Measurements from ENCODE around the gene CFAP161.

Gene CFAP161

GRCh38 chr15:81171286-81171685 is 37.2 kb downstream of the CFAP161 start:
- Histone ChIP-seq H3K4me1 (ENCODE audit: control insufficient read depth in 1 of 2, insufficient read depth in 2 of 2, low read length in 2 of 2) (no peaks in the 10 kb centered on the region), H3K9me3 (ENCODE audit: insufficient read depth, low read depth, low read length) (no peaks in the 10 kb centered on the region), H3K9ac (ENCODE audit: low read length) (no peak overlapping the region), H3K4me3 (ENCODE audit: low read depth, low read length) (no peak overlapping the region), H4K8ac (ENCODE audit: low read depth, low read length) (no peak overlapping the region), H3K4me2 (ENCODE audit: low read length) (no peak overlapping the region), H3K36me3 (ENCODE audit: control insufficient read depth in 1 of 2, insufficient read depth in 2 of 2, low read length in 2 of 2) (no peaks in the 10 kb centered on the region), H3K4ac (ENCODE audit: low read depth, low read length) (no peak overlapping the region), H3K79me2 (ENCODE audit: control insufficient read depth, insufficient read depth, low read length, poor library complexity) (no peaks in the 10 kb centered on the region), H3K27ac (ENCODE audit: low read depth, low read length) (no peak overlapping the region), H3K18ac (ENCODE audit: low read length) (no peak overlapping the region), H4K91ac (ENCODE audit: low read depth, low read length) (no peak overlapping the region), H3K27me3 (ENCODE audit: insufficient read depth, low read length) (no peaks in the 10 kb centered on the region), H2BK120ac (ENCODE audit: insufficient read depth, low read length, poor library complexity) (no peak overlapping the region), H3K79me1 (ENCODE audit: low read length) (no peaks in the 10 kb centered on the region), H2BK12ac (ENCODE audit: low read length) (no peak overlapping the region), H2BK5ac (ENCODE audit: low read depth, low read length, poor library complexity) (no peak overlapping the region), H4K12ac (ENCODE audit: low read depth, low read length) (no peak overlapping the region), H3K14ac (ENCODE audit: low read length) (no peak overlapping the region), H3K23ac (ENCODE audit: low read length) (no peak overlapping the region), H2AK5ac (ENCODE audit: low read length) (no peak overlapping the region), H2AFZ (ENCODE audit: insufficient read depth, low read length, poor library complexity) (no peak overlapping the region)
- DNase-seq: no peak

GRCh38 chr15:81174125-81174791 is 40.2 kb downstream of the CFAP161 start:
- no peak overlapping the region for H3K9ac ChIP-seq (ENCODE audit: low read length)
- no peak overlapping the region for H2BK5ac ChIP-seq (ENCODE audit: low read depth, low read length, poor library complexity)
- no peak for DNase-seq
- H3K79me2 ChIP-seq (ENCODE audit: control insufficient read depth, insufficient read depth, low read length, poor library complexity): no peaks in the 10 kb centered on the region
- H3K27me3 ChIP-seq (ENCODE audit: insufficient read depth, low read length): no peaks in the 10 kb centered on the region
- no peak overlapping the region for H3K27ac ChIP-seq (ENCODE audit: low read depth, low read length)
- no peaks in the 10 kb centered on the region for H3K9me3 ChIP-seq (ENCODE audit: insufficient read depth, low read depth, low read length)
- no peak overlapping the region for H3K4me2 ChIP-seq (ENCODE audit: low read length)
- no CpG with 5 or more reads among the region's 2 CpGs for WGBS (ENCODE audit: extremely low coverage, insufficient coverage, insufficient read length)
- H4K12ac ChIP-seq (ENCODE audit: low read depth, low read length): no peak overlapping the region
- no peak overlapping the region for H4K91ac ChIP-seq (ENCODE audit: low read depth, low read length)
- no peaks in the 10 kb centered on the region for H3K4me1 ChIP-seq (ENCODE audit: control insufficient read depth in 1 of 2, insufficient read depth in 2 of 2, low read length in 2 of 2)
- H4K8ac ChIP-seq (ENCODE audit: low read depth, low read length): no peak overlapping the region
- no peak overlapping the region for H3K4me3 ChIP-seq (ENCODE audit: low read depth, low read length)
- H3K23ac ChIP-seq (ENCODE audit: low read length): no peak overlapping the region
- H3K18ac ChIP-seq (ENCODE audit: low read length): no peak overlapping the region
- H2AFZ ChIP-seq (ENCODE audit: insufficient read depth, low read length, poor library complexity): no peak overlapping the region
- H3K14ac ChIP-seq (ENCODE audit: low read length): no peak overlapping the region
- H3K79me1 ChIP-seq (ENCODE audit: low read length): no peaks in the 10 kb centered on the region
- H2AK5ac ChIP-seq (ENCODE audit: low read length): no peak overlapping the region
- no peaks in the 10 kb centered on the region for H3K36me3 ChIP-seq (ENCODE audit: control insufficient read depth in 1 of 2, insufficient read depth in 2 of 2, low read length in 2 of 2)
- H2BK12ac ChIP-seq (ENCODE audit: low read length): no peak overlapping the region
- H3K4ac ChIP-seq (ENCODE audit: low read depth, low read length): no peak overlapping the region
- H2BK120ac ChIP-seq (ENCODE audit: insufficient read depth, low read length, poor library complexity): no peak overlapping the region

- H4K8ac ChIP-seq (ENCODE audit: low read depth, low read length): no peak overlapping the region
- H4K12ac ChIP-seq (ENCODE audit: low read depth, low read length): no peak overlapping the region
- H3K4me2 ChIP-seq (ENCODE audit: low read length): no peak overlapping the region
- H2BK120ac ChIP-seq (ENCODE audit: insufficient read depth, low read length, poor library complexity): no peak overlapping the region
- no peak overlapping the region for H2BK5ac ChIP-seq (ENCODE audit: low read depth, low read length, poor library complexity)
- H3K14ac ChIP-seq (ENCODE audit: low read length): no peak overlapping the region
- H2BK12ac ChIP-seq (ENCODE audit: low read length): no peak overlapping the region
- no peaks in the 10 kb centered on the region for H3K4me1 ChIP-seq (ENCODE audit: control insufficient read depth in 1 of 2, insufficient read depth in 2 of 2, low read length in 2 of 2)
- H3K23ac ChIP-seq (ENCODE audit: low read length): no peak overlapping the region
- H2AK5ac ChIP-seq (ENCODE audit: low read length): no peak overlapping the region
- H3K27ac ChIP-seq (ENCODE audit: low read depth, low read length): no peak overlapping the region
- WGBS (ENCODE audit: extremely low coverage, insufficient coverage, insufficient read length): no CpG with 5 or more reads among the region's 1 CpG
- H3K79me2 ChIP-seq (ENCODE audit: control insufficient read depth, insufficient read depth, low read length, poor library complexity): no peaks in the 10 kb centered on the region
- no peak overlapping the region for H3K18ac ChIP-seq (ENCODE audit: low read length)
- H3K27me3 ChIP-seq (ENCODE audit: insufficient read depth, low read length): no peaks in the 10 kb centered on the region
- H3K4me3 ChIP-seq (ENCODE audit: low read depth, low read length): no peak overlapping the region
- H2AFZ ChIP-seq (ENCODE audit: insufficient read depth, low read length, poor library complexity): no peak overlapping the region
- no peak overlapping the region for H3K4ac ChIP-seq (ENCODE audit: low read depth, low read length)
- no peaks in the 10 kb centered on the region for H3K79me1 ChIP-seq (ENCODE audit: low read length)
- no peaks in the 10 kb centered on the region for H3K9me3 ChIP-seq (ENCODE audit: insufficient read depth, low read depth, low read length)
- H4K91ac ChIP-seq (ENCODE audit: low read depth, low read length): no peak overlapping the region
- no peaks in the 10 kb centered on the region for H3K36me3 ChIP-seq (ENCODE audit: control insufficient read depth in 1 of 2, insufficient read depth in 2 of 2, low read length in 2 of 2)
- no peak overlapping the region for H3K9ac ChIP-seq (ENCODE audit: low read length)
- DNase-seq: no peak
Observed at GRCh38 chr15:81174792-81175327, 40.8 kb downstream of the CFAP161 start.

- H2BK12ac ChIP-seq (ENCODE audit: low read length): no peak overlapping the region
- no peak overlapping the region for H4K12ac ChIP-seq (ENCODE audit: low read depth, low read length)
- no peak overlapping the region for H2AFZ ChIP-seq (ENCODE audit: insufficient read depth, low read length, poor library complexity)
- H3K4me1 ChIP-seq (ENCODE audit: control insufficient read depth in 1 of 2, insufficient read depth in 2 of 2, low read length in 2 of 2): no peaks in the 10 kb centered on the region
- no peak overlapping the region for H3K9ac ChIP-seq (ENCODE audit: low read length)
- DNase-seq: no peak
- no peak overlapping the region for H2AK5ac ChIP-seq (ENCODE audit: low read length)
- H3K9me3 ChIP-seq (ENCODE audit: insufficient read depth, low read depth, low read length): no peaks in the 10 kb centered on the region
- no peak overlapping the region for H3K27ac ChIP-seq (ENCODE audit: low read depth, low read length)
- H3K23ac ChIP-seq (ENCODE audit: low read length): no peak overlapping the region
- no peak overlapping the region for H4K8ac ChIP-seq (ENCODE audit: low read depth, low read length)
- H3K79me2 ChIP-seq (ENCODE audit: control insufficient read depth, insufficient read depth, low read length, poor library complexity): no peaks in the 10 kb centered on the region
- no peak overlapping the region for H3K4me3 ChIP-seq (ENCODE audit: low read depth, low read length)
- no peak overlapping the region for H3K4ac ChIP-seq (ENCODE audit: low read depth, low read length)
- no peak overlapping the region for H2BK120ac ChIP-seq (ENCODE audit: insufficient read depth, low read length, poor library complexity)
- no peak overlapping the region for H3K4me2 ChIP-seq (ENCODE audit: low read length)
- WGBS (ENCODE audit: extremely low coverage, insufficient coverage, insufficient read length): no CpG with 5 or more reads among the region's 1 CpG
- H3K36me3 ChIP-seq (ENCODE audit: control insufficient read depth in 1 of 2, insufficient read depth in 2 of 2, low read length in 2 of 2): no peaks in the 10 kb centered on the region
- no peaks in the 10 kb centered on the region for H3K79me1 ChIP-seq (ENCODE audit: low read length)
- no peak overlapping the region for H3K18ac ChIP-seq (ENCODE audit: low read length)
- H3K14ac ChIP-seq (ENCODE audit: low read length): no peak overlapping the region
- no peaks in the 10 kb centered on the region for H3K27me3 ChIP-seq (ENCODE audit: insufficient read depth, low read length)
- no peak overlapping the region for H4K91ac ChIP-seq (ENCODE audit: low read depth, low read length)
- H2BK5ac ChIP-seq (ENCODE audit: low read depth, low read length, poor library complexity): no peak overlapping the region
Observed at GRCh38 chr15:81175496-81175895, 41.4 kb downstream of the CFAP161 start.

All from trophoblast cell (in vitro differentiated cells and primary cell).